GM19023 (cell line): ENCODE data around the gene RGS18.
"Not testable (repeated sequence)": the region's sequence is repeated elsewhere in the genome, so short reads cannot be mapped to it uniquely, and the experiment has no call there.

ENCODE experiments used
- ATAC-seq: cut with Tn5 transposase; IDR thresholded peaks from one replicate; pipeline ENCODE4 v1.9.1; 2021; ENCODE audit warnings: mild to moderate bottlenecking, moderate library complexity; ENCODE audit not compliant: unreplicated experiment

Gene RGS18

DNA sequence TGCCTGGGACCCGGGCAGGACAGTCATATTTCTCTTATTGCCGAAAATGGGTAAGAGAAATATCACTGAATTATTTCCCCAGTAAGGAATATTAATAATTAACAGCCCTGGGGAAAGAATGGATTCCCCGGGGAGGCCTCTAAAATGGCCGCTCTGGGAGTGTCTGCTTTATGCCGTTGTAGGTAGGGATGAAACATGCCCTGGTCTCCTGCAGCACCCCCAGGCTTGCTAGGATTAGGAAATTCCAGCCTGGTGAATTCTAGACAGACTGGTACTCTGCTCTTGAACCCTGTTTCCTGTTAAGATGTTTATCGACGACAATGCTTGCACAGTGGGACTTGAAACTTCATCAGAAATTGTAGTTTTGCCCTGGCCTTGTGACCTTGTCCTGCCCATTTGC, 6.7 kb downstream of the RGS18 start:
- not testable (repeated sequence) for ATAC-seq

- no peak for ATAC-seq
These were observed 8.7 kb downstream of the RGS18 start for GRCh38 chr1:192167011-192167410.

DNA sequence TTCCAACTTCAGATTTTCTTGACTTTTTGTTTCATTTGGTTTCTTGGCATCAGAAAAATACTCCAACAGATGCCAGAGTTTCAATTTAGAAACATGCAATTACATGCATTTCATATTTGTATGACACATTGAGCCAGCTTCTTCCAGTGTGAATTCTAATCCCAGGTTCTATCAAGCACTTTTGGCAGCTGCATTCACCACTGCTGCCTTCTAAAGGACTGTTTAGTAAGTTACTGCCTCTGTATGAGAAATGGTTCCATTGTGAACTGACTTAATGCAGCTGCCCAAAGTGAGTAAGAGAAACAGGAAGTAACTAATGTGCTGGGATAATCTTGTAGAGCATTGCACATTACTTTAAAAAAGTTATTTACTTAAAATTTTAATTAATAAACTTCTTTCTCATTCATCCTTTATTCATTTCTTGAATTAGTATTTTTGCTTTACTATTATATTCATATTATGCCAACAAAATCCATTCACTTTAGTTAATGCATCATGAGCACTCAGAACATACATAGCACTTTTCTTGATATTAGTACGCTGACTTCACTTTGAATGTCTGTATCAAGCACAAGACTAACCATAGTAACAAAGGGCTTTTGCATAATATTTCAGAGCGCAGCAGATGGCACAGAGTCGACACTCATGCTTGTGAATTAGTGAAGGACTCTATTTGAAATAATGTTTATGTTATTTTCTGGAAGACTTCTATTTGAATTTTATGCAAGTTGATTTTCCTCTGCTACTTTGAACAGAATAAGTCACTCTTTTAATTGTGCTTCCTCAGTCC, 9.8 kb downstream of the RGS18 start:
- no peak for ATAC-seq

DNA sequence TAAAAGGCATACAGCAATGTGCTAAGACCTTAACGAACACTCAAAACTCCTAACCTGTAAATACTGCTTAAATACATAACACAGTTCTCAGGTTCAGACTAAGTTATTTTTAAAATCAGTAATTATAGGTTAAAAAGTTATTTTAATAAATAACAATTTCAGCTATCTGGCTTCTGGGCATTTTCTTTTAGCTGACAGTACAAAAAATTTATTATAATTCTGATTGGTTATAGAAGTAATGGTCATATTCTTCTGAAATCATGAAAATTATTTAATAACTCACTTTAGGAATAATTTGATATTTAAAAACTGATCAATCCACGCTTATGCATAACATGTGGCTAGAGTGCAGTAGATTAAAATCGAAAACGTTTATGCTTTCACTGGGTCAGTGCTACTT, 10.7 kb downstream of the RGS18 start:
- no peak for ATAC-seq

- ATAC-seq: no peak
These were observed 12.1 kb downstream of the RGS18 start for GRCh38 chr1:192170196-192170984.

DNA sequence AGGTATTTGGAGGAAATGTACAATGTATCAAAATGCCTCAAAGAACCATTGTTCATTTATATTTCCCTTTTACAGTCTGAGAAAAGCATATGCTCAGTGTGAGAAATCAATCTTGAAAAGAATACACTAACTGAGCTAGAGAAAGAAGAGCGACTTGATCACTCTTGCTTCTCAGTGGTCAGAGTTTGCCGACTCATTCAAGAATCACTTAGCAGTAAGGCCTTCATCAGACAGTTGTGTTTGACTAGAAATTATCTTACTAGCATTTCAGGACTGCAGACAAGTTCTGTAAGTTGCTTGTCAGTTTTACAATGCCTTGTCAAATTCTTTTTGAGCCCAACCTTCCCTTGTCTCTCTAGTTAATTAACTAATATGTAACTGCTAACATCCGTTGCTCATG, 12.9 kb downstream of the RGS18 start:
- ATAC-seq: no peak

DNA sequence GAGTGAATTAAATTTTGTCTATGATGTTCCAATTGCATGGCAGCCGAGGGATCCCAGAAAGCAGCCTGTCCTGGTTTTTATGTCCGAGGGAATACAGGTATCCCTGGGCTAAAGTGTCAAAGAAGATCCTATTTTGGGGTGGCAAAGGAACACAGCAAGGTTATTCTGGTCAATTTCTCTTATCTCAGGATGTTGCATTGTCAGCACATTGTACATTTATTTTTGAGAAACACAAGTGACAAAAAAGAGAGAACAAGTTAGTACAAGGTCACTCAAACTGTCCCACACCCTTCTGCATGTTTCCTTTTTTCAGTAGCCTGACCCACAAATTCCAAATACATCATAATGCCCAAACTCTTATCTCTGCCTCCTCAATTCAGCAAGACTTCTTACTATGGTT, 17.7 kb downstream of the RGS18 start:
- ATAC-seq: no peak

DNA sequence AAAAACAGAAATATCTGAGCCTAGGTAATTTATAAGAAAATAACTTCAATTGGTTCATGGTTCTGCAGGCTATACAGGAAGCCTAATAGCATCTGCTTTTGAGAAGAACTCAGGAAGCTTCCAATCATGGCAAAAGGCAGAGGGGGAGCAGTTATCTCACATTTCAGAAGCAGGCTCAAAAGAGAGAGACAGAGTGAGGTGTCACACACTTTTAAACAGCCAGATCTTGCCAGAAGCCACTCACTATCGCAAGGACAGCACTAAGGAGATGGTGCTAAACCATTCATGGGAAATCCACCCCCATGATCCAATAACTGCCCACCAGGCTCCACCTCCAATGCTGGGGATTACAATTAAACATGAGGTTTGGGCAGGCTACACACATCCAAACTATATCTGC, 25.5 kb downstream of the RGS18 start:
- no peak for ATAC-seq

DNA sequence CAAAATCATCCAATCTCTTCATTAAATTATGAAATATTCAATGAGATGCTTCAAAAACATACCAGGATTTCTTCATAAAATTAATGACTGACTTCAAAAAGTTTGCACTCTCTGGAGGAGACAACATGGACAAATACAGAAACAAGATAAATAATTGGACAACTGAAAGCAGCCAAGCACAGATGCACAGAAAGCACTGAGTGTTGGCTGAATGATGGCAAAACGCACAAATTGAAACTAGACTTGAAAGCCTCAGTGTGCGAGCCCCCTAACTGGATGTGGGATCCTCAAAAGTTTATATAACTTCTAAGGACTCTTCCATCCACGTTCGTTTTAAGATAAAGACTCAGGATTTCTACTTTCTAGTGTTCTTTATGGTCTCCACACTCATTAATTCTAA, 27.9 kb downstream of the RGS18 start:
- no peak for ATAC-seq

GRCh38 chr1:192190066-192190465, 31.8 kb downstream of the RGS18 start:
- no peak for ATAC-seq

- no peak for ATAC-seq
These were observed 43.0 kb downstream of the RGS18 start for GRCh38 chr1:192201303-192201702.

GRCh38 chr1:192224396-192224795, 66.1 kb downstream of the RGS18 start:
- ATAC-seq: no peak

DNA sequence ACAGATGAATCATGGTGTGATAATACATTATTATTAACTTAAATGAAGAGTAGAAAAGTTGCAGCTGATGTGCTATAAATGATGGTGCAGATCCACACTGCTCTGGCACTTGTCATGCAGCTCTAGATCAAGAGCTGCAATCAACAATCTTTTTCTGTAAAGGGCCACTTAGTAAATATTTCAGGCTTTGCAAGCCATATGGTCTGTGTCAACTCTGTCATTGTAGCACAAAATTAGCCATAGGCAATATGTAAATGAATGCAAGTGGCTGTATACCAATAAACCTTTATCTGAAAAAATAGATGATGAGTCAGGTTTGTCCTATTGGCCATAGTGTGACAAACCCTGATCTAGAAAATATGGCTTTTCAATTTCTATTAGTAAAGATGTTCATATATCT, 66.6 kb downstream of the RGS18 start:
- ATAC-seq: no peak

DNA sequence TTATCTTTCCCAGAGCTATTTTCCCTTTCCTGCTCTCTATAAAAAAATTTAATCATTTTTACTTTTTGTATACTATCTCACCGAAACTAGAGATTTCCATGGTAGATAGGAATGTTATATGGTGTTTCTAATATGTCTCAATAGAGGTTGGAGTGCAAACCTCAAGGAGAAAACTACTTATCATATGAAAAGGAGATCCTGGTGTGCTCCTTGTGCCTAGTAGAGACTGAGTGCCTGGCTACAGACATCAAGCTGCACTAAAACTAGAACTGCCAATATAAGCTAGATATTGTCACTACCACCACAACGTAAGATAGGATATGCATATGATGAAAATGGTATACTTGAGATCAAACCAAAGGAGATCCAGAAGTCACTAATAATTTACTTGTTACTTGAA, 67.0 kb downstream of the RGS18 start:
- no peak for ATAC-seq

DNA sequence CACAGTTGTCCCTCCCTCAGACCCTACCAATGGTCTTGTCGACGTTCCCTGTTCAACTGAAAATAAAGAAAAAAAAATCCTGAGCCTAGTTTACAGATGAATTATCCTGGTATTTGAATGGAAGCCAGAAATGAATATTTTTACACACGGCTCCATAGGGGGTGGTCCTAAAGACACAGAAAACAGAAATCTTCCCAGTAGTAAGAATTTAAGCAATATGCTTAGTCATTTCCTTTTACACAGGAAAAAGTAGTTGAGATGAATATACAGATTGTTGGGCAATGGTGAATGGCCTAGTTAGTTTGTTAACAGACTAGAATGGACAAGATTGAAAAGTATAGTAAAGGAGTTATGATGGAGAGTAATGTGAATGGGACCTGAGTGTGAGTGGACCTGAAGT, 67.4 kb downstream of the RGS18 start:
- no peak for ATAC-seq

- no peak for ATAC-seq
These were observed 69.1 kb downstream of the RGS18 start for GRCh38 chr1:192227330-192227729.

- not testable (repeated sequence) for ATAC-seq
These were observed 69.7 kb downstream of the RGS18 start for GRCh38 chr1:192227980-192228379.

- no peak for ATAC-seq
These were observed 74.7 kb downstream of the RGS18 start for GRCh38 chr1:192232817-192233417.

- ATAC-seq: no peak
These were observed 76.9 kb downstream of the RGS18 start for GRCh38 chr1:192235127-192235526.
